B cell (primary cell): ENCODE results near the gene MAN1A2. TPM values are rescaled to one million over a fixed set of nuclear protein-coding genes. Genes with fewer than 3 reads are reported as not detected.

Experiments used
- ATAC-seq: fragments of 200-7000 bp; cut with Tn5 transposase; one replicate; pipeline ENCODE4 v1.10.0; 2021; ENCODE audit warnings: low read depth, mild to moderate bottlenecking, moderate number of reproducible peaks, moderate library complexity
- CTCF ChIA-PET: fragments of 350-600 bp; sonication (Branson Sonifier 250); formaldehyde crosslinking; loops from one replicate; lab custom pipeline; 2021; ENCODE audit warnings: antibody characterized with exemption, inconsistent platforms; lab: Charles Lee
- POLR2A ChIA-PET: fragments of 350-600 bp; sonication (Branson Sonifier 250); formaldehyde crosslinking; loops from one replicate; lab custom pipeline; 2021; ENCODE audit warnings: antibody characterized with exemption; lab: Charles Lee
- DNase-seq: peaks from one replicate; pipeline ENCODE4 v3.0.0; 2013
- H2AFZ ChIP-seq: 2 replicates; pipeline ENCODE4 v1.6.1; 2012; ENCODE audit warnings: mild to moderate bottlenecking, low read depth, low read length; ENCODE audit not compliant: insufficient read depth, poor library complexity, severe bottlenecking
- H3K27ac ChIP-seq, 2 donors: 1 replicate in 1 of 2; 2 replicates in 1 of 2; pipeline ENCODE4 v1.5.1; 2012 to 2013; ENCODE audit warnings: low read length in 2 of 2, mild to moderate bottlenecking in 2 of 2, moderate library complexity in 1 of 2
- H3K27me3 ChIP-seq, 4 experiments: fragments of 200-600 bp in 1 of 4; sonication (generic) in 1 of 4; replicated peaks in 1 of 4; 1 replicate in 2 of 4; 2 replicates in 2 of 4; pipeline versions ENCODE4 v1.6.1 to v1.7.0; 2013 to 2016; ENCODE audit warnings: low read length in 3 of 4, mild to moderate bottlenecking in 2 of 4, mixed read lengths in 1 of 4, moderate library complexity in 1 of 4; ENCODE audit not compliant: insufficient read depth in 4 of 4, control insufficient read depth in 3 of 4; ENCODE audit errors: control extremely low read depth in 1 of 4
- H3K36me3 ChIP-seq, 2 experiments: replicated peaks in 1 of 2; 1 replicate in 1 of 2; 2 replicates in 1 of 2; pipeline versions ENCODE4 v1.6.1 to v1.7.1; 2013; ENCODE audit warnings: low read length in 1 of 2; ENCODE audit not compliant: insufficient read depth in 2 of 2, control insufficient read depth in 1 of 2; ENCODE audit errors: control extremely low read depth in 1 of 2, extremely low read depth in 1 of 2
- H3K4me1 ChIP-seq, 2 donors: fragments of 200-600 bp in 1 of 2; sonication (generic) in 1 of 2; 1 replicate in 1 of 2; 2 replicates in 1 of 2; pipeline versions ENCODE4 v1.5.1 to v1.6.1; 2013 to 2017; ENCODE audit warnings: low read length in 2 of 2; ENCODE audit not compliant: control insufficient read depth in 2 of 2, insufficient read depth in 2 of 2
- H3K4me2 ChIP-seq: replicated peaks from 2 replicates; pipeline ENCODE3; 2012; ENCODE audit warnings: mild to moderate bottlenecking, low read depth, low read length; ENCODE audit not compliant: poor library complexity, severe bottlenecking
- H3K4me3 ChIP-seq, 5 experiments: fragments of 200-600 bp in 1 of 5; sonication (generic) in 1 of 5; 1 replicate in 3 of 5; 2 replicates in 2 of 5; pipeline versions ENCODE4 v1.5.1 to v1.7.0; 2011 to 2016; ENCODE audit warnings: low read length in 4 of 5, mild to moderate bottlenecking in 4 of 5, low read depth in 2 of 5, control low read depth in 1 of 5, moderate library complexity in 1 of 5; ENCODE audit not compliant: insufficient read depth in 1 of 5; ENCODE audit errors: control extremely low read depth in 1 of 5, extremely low read depth in 1 of 5
- H3K79me2 ChIP-seq: fragments of 200-600 bp; sonication (generic); one replicate; pipeline ENCODE4 v1.6.0; 2016; ENCODE audit warnings: low read length; ENCODE audit not compliant: control insufficient read depth, insufficient read depth
- H3K9ac ChIP-seq: fragments of 200-600 bp; sonication (generic); 2 replicates; pipeline ENCODE4 v1.6.1; 2017; ENCODE audit warnings: mild to moderate bottlenecking, low read length, moderate library complexity
- H3K9me3 ChIP-seq, 3 donors: one replicate each; pipeline versions ENCODE4 v1.6.1 to v1.7.1; 2013; ENCODE audit warnings: low read length in 2 of 3; ENCODE audit not compliant: control insufficient read depth in 2 of 3, insufficient read depth in 1 of 3; ENCODE audit errors: control extremely low read depth in 1 of 3
- H4K20me1 ChIP-seq: 2 replicates; pipeline ENCODE4 v1.6.0; 2012; ENCODE audit warnings: mild to moderate bottlenecking, low read length; ENCODE audit not compliant: insufficient read depth, control insufficient read depth, poor library complexity, severe bottlenecking
- H3K27ac Mint-ChIP-seq: one replicate; pipeline ENCODE4 v1.8.0; 2021; ENCODE audit warnings: mixed read lengths
- H3K27me3 Mint-ChIP-seq: one replicate; pipeline ENCODE4 v1.8.0; 2021; ENCODE audit warnings: mixed read lengths
- H3K4me1 Mint-ChIP-seq: one replicate; pipeline ENCODE4 v1.8.0; 2021; ENCODE audit warnings: mixed read lengths
- H3K4me3 Mint-ChIP-seq: one replicate; pipeline ENCODE4 v1.8.0; 2021; ENCODE audit warnings: mixed read lengths
- H3K9me3 Mint-ChIP-seq: one replicate; pipeline ENCODE4 v1.8.0; 2022; ENCODE audit warnings: mixed read lengths; ENCODE audit not compliant: insufficient read depth
- EZH2 ChIP-seq: IDR thresholded peaks from 2 replicates; pipeline ENCODE4 v1.6.1; 2012; ENCODE audit warnings: borderline replicate concordance, low read depth, mild to moderate bottlenecking, moderate library complexity, low read length; ENCODE audit not compliant: insufficient read depth, poor library complexity, severe bottlenecking
- WGBS: methylation state at CpG from one replicate; pipeline ENCODE4 v1.1.5; 2013; ENCODE audit warnings: missing lambda C conversion rate; ENCODE audit not compliant: insufficient coverage; 5-methylcytosine and 5-hydroxymethylcytosine counted together
- intact Hi-C: fragments of 100-400 bp; cut with micrococcal nuclease; formaldehyde crosslinking; loops from one replicate; pipeline ENCODE4 v1.10.0; 2022
- polyA plus RNA-seq: library from polyadenylated mRNA; depleted of rRNA; stranded (reverse); fragments of >200 nt; gene quantifications from 2 replicates; pipeline ENCODE4 v1.2.3, GENCODE V29; 2012
- total RNA-seq, 2 donors: library from RNA; stranded (reverse); fragments of 120-200 nt in 1 of 2; gene quantifications; 1 replicate in 1 of 2; 2 replicates in 1 of 2; pipeline versions ENCODE4 v1.2.3 to v1.2.4, GENCODE V29; 2013 to 2022
- TF ChIP-seq, protein P1 (sequence below): fragments of 200-600 bp; IDR thresholded peaks from one replicate; pipeline ENCODE4 v1.8.0; 2022; ENCODE audit warnings: antibody characterized with exemption, mild to moderate bottlenecking

MAN1A2 gene
- total and polyA plus RNA-seq, 2 donors (not counting 1 experiment from before 2014, with no cell fraction given) = 4.6 to 55.6 TPM

DNA sequence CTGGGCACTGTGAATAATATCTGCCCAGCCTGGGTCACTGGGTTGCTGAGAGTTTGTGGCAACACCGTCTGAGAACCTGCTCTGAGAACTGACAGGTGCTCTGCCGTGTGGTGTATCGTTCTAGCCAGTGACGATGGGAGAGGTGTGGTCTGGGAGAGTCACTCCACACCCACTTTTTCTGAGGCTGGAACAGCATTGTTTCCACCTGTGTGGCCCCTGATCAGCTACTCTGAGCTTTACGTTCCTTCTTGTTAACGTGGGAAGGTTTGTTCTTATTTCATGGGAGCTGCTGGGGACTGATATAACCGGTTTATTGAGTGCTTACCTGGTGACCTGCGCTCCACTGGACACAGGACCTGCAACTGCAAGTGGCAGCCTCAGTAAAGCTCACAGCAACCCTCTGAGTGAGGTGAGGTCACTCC lies 203.8 kb downstream of the MAN1A2 start:
- peaks cover 29% of the 10 kb centered on the region for H3K4me1 Mint-ChIP-seq
- Histone ChIP-seq H3K79me2 (no peaks in the 10 kb centered on the region), H3K27me3 (no peaks in the 10 kb centered on the region), H3K9me3 (no peaks in the 10 kb centered on the region), H4K20me1 (no peaks in the 10 kb centered on the region), H3K9ac (no peak overlapping the region), H3K4me3 (no peak overlapping the region), H3K36me3 (no peaks in the 10 kb centered on the region), H3K4me1 (peaks cover 17 to 21% of the 10 kb centered on the region in 2 donors), H3K4me2 (no peak overlapping the region), H3K27ac (no peak overlapping the region), H2AFZ (no peak overlapping the region)
- no peak for ATAC-seq
- no peak overlapping the region for H3K4me3 Mint-ChIP-seq
- H3K27ac Mint-ChIP-seq = no peak overlapping the region
- DNase-seq = no peak
- WGBS = 86% methylated on average over 5 of the region's 8 CpGs
- POLR2A ChIA-PET = no interaction called here
- CTCF ChIA-PET = interaction anchor here (1.0 to 2.1 kb wide), 5 partner anchors 13 to 104 kb away, joined by 3 to 9 read pairs (median 3); no protein-coding TSS in a partner anchor
- TF ChIP-seq, protein P1, sequence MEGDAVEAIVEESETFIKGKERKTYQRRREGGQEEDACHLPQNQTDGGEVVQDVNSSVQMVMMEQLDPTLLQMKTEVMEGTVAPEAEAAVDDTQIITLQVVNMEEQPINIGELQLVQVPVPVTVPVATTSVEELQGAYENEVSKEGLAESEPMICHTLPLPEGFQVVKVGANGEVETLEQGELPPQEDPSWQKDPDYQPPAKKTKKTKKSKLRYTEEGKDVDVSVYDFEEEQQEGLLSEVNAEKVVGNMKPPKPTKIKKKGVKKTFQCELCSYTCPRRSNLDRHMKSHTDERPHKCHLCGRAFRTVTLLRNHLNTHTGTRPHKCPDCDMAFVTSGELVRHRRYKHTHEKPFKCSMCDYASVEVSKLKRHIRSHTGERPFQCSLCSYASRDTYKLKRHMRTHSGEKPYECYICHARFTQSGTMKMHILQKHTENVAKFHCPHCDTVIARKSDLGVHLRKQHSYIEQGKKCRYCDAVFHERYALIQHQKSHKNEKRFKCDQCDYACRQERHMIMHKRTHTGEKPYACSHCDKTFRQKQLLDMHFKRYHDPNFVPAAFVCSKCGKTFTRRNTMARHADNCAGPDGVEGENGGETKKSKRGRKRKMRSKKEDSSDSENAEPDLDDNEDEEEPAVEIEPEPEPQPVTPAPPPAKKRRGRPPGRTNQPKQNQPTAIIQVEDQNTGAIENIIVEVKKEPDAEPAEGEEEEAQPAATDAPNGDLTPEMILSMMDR = no peak
- no peak for TF ChIP-seq EZH2
- intact Hi-C loops = no loop called here
- no peaks in the 10 kb centered on the region for H3K9me3 Mint-ChIP-seq
- H3K27me3 Mint-ChIP-seq = no peaks in the 10 kb centered on the region

DNA sequence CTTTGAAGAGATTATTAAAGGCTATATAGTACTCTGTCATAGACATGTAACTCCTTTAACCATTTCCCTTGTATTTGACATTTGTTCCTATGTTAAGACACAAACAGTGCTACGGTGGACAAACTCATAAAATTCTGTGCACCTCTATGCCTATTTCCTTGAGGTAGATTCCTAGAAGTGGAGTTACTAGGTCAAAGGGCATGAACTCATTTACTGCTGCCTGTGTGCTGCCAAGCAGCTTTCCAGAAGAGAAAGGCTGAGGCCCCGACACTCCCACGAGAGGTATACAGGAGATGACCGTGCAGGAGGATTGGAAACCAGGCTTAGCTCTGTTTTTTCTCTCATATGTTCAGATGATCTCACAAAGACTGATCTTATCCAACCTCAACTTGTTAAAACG lies 204.2 kb downstream of the MAN1A2 start:
- Histone ChIP-seq H3K9ac (no peak overlapping the region), H4K20me1 (no peaks in the 10 kb centered on the region), H3K27me3 (no peaks in the 10 kb centered on the region), H3K4me3 (no peak overlapping the region), H3K27ac (no peak overlapping the region), H3K36me3 (no peaks in the 10 kb centered on the region), H3K9me3 (no peaks in the 10 kb centered on the region), H3K4me2 (no peak overlapping the region), H3K79me2 (no peaks in the 10 kb centered on the region), H2AFZ (no peak overlapping the region), H3K4me1 (peaks cover 17 to 21% of the 10 kb centered on the region in 2 donors)
- Mint-ChIP-seq H3K4me3 (no peak overlapping the region), H3K27me3 (no peaks in the 10 kb centered on the region), H3K9me3 (no peaks in the 10 kb centered on the region), H3K4me1 (peaks cover 29% of the 10 kb centered on the region), H3K27ac (no peak overlapping the region)
- TF ChIP-seq EZH2 = no peak
- TF ChIP-seq, protein P1 = no peak
- intact Hi-C loops = no loop called here
- WGBS = 100% methylated on average over 2 of the region's 5 CpGs
- ChIA-PET CTCF (interaction anchor here (1.0 to 2.1 kb wide), 4 partner anchors 14 to 104 kb away, joined by 3 to 9 read pairs (median 4); no protein-coding TSS in a partner anchor), POLR2A (no interaction called here)
- ATAC-seq = no peak
- DNase-seq = no peak
